ENCODE data around the gene KCNMA1. TPM values are rescaled to one million over a fixed set of nuclear protein-coding genes. Genes with fewer than 3 reads are reported as not detected.

KCNMA1 gene
- total RNA-seq, 1 experiment from 2014 or later: 0.49 TPM

DNA sequence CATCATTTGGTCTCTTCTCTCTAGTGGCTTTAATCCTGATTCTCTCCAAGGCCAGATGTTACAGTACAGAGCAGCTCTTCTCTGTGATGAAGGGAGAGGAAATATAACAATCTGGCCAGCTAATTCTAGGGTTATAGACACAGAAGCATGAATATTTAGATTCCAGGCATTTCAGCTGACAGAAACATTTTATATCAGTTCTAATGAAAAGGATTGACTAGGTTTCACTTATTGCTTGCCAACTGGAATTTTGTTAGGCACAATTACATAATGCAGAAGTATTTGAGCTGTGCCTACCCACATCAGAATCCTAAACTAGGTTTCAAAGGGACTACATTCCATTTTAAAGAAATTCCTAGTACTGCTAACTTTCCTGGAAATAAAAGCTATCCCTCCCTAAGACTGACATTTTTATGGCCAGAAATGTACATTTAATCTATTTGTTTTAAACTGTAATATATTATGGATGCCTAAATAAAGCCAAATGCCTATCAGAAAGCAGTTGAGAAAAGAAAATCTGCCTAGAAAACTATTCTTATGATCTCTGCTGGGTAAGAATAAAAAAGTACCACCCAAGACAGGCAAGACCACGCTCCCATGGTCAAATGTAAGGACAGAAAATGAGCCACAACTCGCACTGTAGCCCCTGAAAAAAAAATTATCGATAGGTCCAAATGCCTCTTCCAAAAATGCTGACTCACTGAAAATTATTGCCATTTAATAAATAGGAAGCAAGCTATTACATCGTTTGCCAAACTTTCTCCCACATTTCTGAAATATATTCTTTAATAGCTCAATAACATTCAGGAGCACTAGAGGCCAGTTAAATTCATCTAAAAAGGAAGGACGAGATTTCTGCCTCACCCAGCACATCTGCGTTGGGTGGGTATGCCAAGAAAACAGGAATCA is 498.1 kb downstream of the KCNMA1 start:
- H3K9me2 ChIP-seq (ENCODE audit: insufficient read depth): no peaks in the 10 kb centered on the region
- H3K27ac ChIP-seq (ENCODE audit: low read depth, low read length): no peak overlapping the region
- ATAC-seq: no peak
- CTCF ChIA-PET: no interaction called here
- H3K4me2 ChIP-seq (ENCODE audit: low read length): no peak overlapping the region
- no peak for DNase-seq (ENCODE audit: low read depth, low spot score)
- TF ChIP-seq SIN3A (IDR thresholded peaks at IDR 0.05; ENCODE audit: low read depth) (no peak), FOSL1 (IDR thresholded peaks at IDR 0.05; ENCODE audit: low read depth) (no peak), TCF7L2 (IDR thresholded peaks at IDR 0.05; ENCODE audit: borderline replicate concordance, extremely low read depth, insufficient read depth, insufficient read length) (no peak), CEBPB (IDR thresholded peaks at IDR 0.05; ENCODE audit: low read depth) (no peak), SP1 (IDR thresholded peaks at IDR 0.05; ENCODE audit: low read depth) (no peak), POLR2A (IDR thresholded peaks at IDR 0.05; ENCODE audit: borderline replicate concordance, extremely low read depth, insufficient read depth, insufficient read length) (no peak), YY1 (IDR thresholded peaks at IDR 0.05; ENCODE audit: extremely low read depth, insufficient replicate concordance, low read depth, low read length) (no peak), EZH2 (IDR thresholded peaks at IDR 0.05) (no peak)
- TF ChIP-seq, protein P1, sequence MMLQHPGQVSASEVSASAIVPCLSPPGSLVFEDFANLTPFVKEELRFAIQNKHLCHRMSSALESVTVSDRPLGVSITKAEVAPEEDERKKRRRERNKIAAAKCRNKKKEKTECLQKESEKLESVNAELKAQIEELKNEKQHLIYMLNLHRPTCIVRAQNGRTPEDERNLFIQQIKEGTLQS (IDR thresholded peaks at IDR 0.05): no peak
- TF ChIP-seq, protein P2, sequence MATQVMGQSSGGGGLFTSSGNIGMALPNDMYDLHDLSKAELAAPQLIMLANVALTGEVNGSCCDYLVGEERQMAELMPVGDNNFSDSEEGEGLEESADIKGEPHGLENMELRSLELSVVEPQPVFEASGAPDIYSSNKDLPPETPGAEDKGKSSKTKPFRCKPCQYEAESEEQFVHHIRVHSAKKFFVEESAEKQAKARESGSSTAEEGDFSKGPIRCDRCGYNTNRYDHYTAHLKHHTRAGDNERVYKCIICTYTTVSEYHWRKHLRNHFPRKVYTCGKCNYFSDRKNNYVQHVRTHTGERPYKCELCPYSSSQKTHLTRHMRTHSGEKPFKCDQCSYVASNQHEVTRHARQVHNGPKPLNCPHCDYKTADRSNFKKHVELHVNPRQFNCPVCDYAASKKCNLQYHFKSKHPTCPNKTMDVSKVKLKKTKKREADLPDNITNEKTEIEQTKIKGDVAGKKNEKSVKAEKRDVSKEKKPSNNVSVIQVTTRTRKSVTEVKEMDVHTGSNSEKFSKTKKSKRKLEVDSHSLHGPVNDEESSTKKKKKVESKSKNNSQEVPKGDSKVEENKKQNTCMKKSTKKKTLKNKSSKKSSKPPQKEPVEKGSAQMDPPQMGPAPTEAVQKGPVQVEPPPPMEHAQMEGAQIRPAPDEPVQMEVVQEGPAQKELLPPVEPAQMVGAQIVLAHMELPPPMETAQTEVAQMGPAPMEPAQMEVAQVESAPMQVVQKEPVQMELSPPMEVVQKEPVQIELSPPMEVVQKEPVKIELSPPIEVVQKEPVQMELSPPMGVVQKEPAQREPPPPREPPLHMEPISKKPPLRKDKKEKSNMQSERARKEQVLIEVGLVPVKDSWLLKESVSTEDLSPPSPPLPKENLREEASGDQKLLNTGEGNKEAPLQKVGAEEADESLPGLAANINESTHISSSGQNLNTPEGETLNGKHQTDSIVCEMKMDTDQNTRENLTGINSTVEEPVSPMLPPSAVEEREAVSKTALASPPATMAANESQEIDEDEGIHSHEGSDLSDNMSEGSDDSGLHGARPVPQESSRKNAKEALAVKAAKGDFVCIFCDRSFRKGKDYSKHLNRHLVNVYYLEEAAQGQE (IDR thresholded peaks at IDR 0.05; ENCODE audit: low read depth): no peak
- TF ChIP-seq, protein P3, sequence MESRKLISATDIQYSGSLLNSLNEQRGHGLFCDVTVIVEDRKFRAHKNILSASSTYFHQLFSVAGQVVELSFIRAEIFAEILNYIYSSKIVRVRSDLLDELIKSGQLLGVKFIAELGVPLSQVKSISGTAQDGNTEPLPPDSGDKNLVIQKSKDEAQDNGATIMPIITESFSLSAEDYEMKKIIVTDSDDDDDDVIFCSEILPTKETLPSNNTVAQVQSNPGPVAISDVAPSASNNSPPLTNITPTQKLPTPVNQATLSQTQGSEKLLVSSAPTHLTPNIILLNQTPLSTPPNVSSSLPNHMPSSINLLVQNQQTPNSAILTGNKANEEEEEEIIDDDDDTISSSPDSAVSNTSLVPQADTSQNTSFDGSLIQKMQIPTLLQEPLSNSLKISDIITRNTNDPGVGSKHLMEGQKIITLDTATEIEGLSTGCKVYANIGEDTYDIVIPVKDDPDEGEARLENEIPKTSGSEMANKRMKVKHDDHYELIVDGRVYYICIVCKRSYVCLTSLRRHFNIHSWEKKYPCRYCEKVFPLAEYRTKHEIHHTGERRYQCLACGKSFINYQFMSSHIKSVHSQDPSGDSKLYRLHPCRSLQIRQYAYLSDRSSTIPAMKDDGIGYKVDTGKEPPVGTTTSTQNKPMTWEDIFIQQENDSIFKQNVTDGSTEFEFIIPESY (IDR thresholded peaks at IDR 0.05; ENCODE audit: extremely low read depth, insufficient replicate concordance, low read length): no peak
- H3K79me2 ChIP-seq (ENCODE audit: insufficient read depth, low read length): no peaks in the 10 kb centered on the region
- no peaks in the 10 kb centered on the region for H3K36me3 ChIP-seq (ENCODE audit: control insufficient read depth in 1 of 2, insufficient read depth in 2 of 2, low read length in 2 of 2)
- intact Hi-C loops (cut with micrococcal nuclease): no loop called here
- H3K9ac ChIP-seq (ENCODE audit: low read length): no peak overlapping the region
- H3K9me3 ChIP-seq (ENCODE audit: control insufficient read depth in 1 of 2, insufficient read depth in 1 of 2, low read depth in 1 of 2, low read length in 2 of 2): no peaks in the 10 kb centered on the region
- H3K27me3 ChIP-seq (ENCODE audit: insufficient read depth, low read length): peaks cover 38% of the 10 kb centered on the region
- no peaks in the 10 kb centered on the region for H4K20me1 ChIP-seq (ENCODE audit: insufficient read depth)
- H3K4me3 ChIP-seq (replicated peaks in 1 of 2; ENCODE audit: low read depth in 1 of 2, low read length in 2 of 2): no peak overlapping the region
- POLR2A ChIA-PET: no interaction called here
- no peak overlapping the region for H2AFZ ChIP-seq (ENCODE audit: low read depth, low read length, poor library complexity, severe bottlenecking)
- no peaks in the 10 kb centered on the region for H3K4me1 ChIP-seq (ENCODE audit: control insufficient read depth in 1 of 2, insufficient read depth in 2 of 2, low read length in 2 of 2)
- BruUV-seq (replicated peaks): no TSS peak
- RAD21 ChIA-PET (ENCODE audit: low non-redundant PET in 1 of 2, low total read pairs in 2 of 2, uncharacterized antibody in 2 of 2, unreplicated experiment in 2 of 2): no interaction called here

All from HCT116 (cell line).